ENCODE data around the gene LIFR. TPM values are rescaled to one million over a fixed set of nuclear protein-coding genes. Genes with fewer than 3 reads are reported as not detected.
A peak's percentile ranks its signal among the peaks of the same experiment; 100 is the strongest.

The LIFR gene
- total RNA-seq, 1 donor from 2014 or later: 10.0 TPM

- H3K36me3 ChIP-seq (ENCODE audit: control insufficient read depth, insufficient read depth, low read length): no peaks in the 10 kb centered on the region
- no peak for DNase-seq (ENCODE audit: low read depth)
- H3K4me3 ChIP-seq (ENCODE audit: low read depth, low read length): no peak overlapping the region
- no peaks in the 10 kb centered on the region for H3K27me3 ChIP-seq (ENCODE audit: control insufficient read depth, insufficient read depth, low read length)
- no peak for TF ChIP-seq CTCF (IDR thresholded peaks at IDR 0.05; ENCODE audit: insufficient read depth, low read length, severe bottlenecking)
- FAIRE-seq: no peak
Observed at GRCh38 chr5:38458174-38458573, 98.3 kb downstream of the LIFR start.

GRCh38 chr5:38456657-38457399 lies 99.6 kb downstream of the LIFR start:
- Histone ChIP-seq H3K4me3 (ENCODE audit: low read depth, low read length) (no peak overlapping the region), H3K36me3 (ENCODE audit: control insufficient read depth, insufficient read depth, low read length) (no peaks in the 10 kb centered on the region), H3K27me3 (ENCODE audit: control insufficient read depth, insufficient read depth, low read length) (no peaks in the 10 kb centered on the region)
- DNase-seq (ENCODE audit: low read depth): peak; percentile 83
- FAIRE-seq: no peak
- TF ChIP-seq CTCF (IDR thresholded peaks at IDR 0.05; ENCODE audit: insufficient read depth, low read length, severe bottlenecking): no peak

- TF ChIP-seq CTCF (IDR thresholded peaks at IDR 0.05; ENCODE audit: insufficient read depth, low read length, severe bottlenecking): no peak
- FAIRE-seq: peak; percentile 23
- H3K36me3 ChIP-seq (ENCODE audit: control insufficient read depth, insufficient read depth, low read length): no peaks in the 10 kb centered on the region
- no peak overlapping the region for H3K4me3 ChIP-seq (ENCODE audit: low read depth, low read length)
- no peak for DNase-seq (ENCODE audit: low read depth)
- no peaks in the 10 kb centered on the region for H3K27me3 ChIP-seq (ENCODE audit: control insufficient read depth, insufficient read depth, low read length)
Observed at GRCh38 chr5:38455796-38456330, 100.6 kb downstream of the LIFR start.

GRCh38 chr5:38453921-38454320 lies 102.5 kb downstream of the LIFR start:
- Histone ChIP-seq H3K4me3 (ENCODE audit: low read depth, low read length) (no peak overlapping the region), H3K36me3 (ENCODE audit: control insufficient read depth, insufficient read depth, low read length) (no peaks in the 10 kb centered on the region), H3K27me3 (ENCODE audit: control insufficient read depth, insufficient read depth, low read length) (no peaks in the 10 kb centered on the region)
- FAIRE-seq (no peak), DNase-seq (ENCODE audit: low read depth) (no peak)
- no peak for TF ChIP-seq CTCF (IDR thresholded peaks at IDR 0.05; ENCODE audit: insufficient read depth, low read length, severe bottlenecking)

GRCh38 chr5:38453506-38453905 lies 102.9 kb downstream of the LIFR start:
- no peak for TF ChIP-seq CTCF (IDR thresholded peaks at IDR 0.05; ENCODE audit: insufficient read depth, low read length, severe bottlenecking)
- H3K36me3 ChIP-seq (ENCODE audit: control insufficient read depth, insufficient read depth, low read length): no peaks in the 10 kb centered on the region
- DNase-seq (ENCODE audit: low read depth): no peak
- H3K27me3 ChIP-seq (ENCODE audit: control insufficient read depth, insufficient read depth, low read length): no peaks in the 10 kb centered on the region
- H3K4me3 ChIP-seq (ENCODE audit: low read depth, low read length): no peak overlapping the region
- no peak for FAIRE-seq
